HG03558 (cell line): ENCODE data around the gene HRH2.
"Not testable (repeated sequence)": the region's sequence is repeated elsewhere in the genome, so short reads cannot be mapped to it uniquely, and the experiment has no call there.

Experiments used
- ATAC-seq: cut with Tn5 transposase; IDR thresholded peaks from one replicate; pipeline ENCODE4 v1.9.1; 2021; ENCODE audit warnings: moderate number of reproducible peaks; ENCODE audit not compliant: unreplicated experiment; ENCODE audit errors: extremely low read depth

The HRH2 gene

DNA sequence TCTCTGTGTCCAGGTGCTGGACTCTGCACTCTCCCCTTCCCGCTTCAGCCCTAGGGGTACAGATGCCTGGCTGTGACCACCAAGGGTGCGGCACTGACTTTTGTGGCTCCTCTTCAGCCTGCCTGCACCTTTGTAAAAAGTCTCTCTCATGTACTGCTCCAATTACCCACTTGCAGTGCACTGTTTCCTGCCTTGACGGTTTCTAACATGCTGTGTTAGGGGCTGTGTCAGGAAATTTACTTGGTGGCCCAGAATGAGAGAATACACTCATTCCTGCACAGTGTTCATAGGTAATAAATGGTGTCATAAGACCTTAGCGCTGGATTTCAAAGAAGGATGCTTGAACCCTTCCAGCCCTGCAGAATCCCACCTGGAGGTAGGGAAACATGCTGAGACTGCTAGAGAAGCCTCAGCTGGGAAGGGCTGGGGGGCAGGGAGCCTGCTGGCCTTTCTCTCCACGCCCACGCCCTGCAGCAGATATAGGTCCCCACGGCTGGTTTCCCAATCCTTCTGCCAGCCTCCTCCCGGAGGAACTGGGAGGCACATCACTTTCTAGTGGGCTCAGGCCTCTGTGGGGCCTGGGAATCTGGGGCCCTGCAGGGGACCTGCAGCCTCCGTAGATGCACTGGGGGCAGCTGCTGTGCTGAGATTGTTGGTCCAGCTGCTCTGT, 17.6 kb upstream of the HRH2 start:
- no peak for ATAC-seq

DNA sequence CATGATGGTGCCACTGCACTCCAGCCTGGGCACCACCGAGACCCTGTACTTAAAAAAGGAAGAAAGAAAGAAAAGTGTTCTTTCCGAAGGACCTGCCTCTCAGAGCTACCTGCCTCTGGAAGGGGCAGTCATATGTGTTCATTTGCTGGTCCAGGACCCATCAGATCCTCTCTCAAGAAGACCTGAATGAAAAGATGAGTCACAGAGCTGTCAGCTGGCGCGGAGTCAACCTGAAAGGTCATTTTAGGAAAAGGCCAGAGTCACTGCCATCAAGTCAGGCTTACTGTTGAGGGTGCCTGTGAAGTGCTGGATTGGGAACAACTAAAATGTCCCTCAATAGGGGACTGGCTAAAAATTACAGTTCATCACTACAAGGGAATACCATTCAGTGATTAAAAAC, 14.9 kb upstream of the HRH2 start:
- ATAC-seq = no peak

DNA sequence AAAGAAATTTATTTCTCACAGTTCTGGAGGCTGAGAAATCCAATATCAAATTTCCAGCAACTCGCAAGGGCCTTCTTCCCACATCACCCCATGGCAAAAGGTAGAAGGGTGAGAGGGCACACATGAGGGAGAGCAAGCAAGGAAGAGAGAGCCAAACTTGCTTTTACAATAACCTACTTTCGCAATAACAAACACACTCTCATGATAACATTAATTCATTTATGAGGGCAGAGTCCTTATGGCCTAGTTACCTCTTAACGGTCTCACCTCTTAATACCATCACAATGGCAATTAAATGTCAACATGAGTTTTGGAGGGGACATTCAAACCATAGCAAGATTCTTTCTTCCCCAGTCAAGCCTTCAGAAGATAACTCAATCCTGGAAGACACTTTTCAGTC, 11.6 kb upstream of the HRH2 start:
- ATAC-seq = no peak

DNA sequence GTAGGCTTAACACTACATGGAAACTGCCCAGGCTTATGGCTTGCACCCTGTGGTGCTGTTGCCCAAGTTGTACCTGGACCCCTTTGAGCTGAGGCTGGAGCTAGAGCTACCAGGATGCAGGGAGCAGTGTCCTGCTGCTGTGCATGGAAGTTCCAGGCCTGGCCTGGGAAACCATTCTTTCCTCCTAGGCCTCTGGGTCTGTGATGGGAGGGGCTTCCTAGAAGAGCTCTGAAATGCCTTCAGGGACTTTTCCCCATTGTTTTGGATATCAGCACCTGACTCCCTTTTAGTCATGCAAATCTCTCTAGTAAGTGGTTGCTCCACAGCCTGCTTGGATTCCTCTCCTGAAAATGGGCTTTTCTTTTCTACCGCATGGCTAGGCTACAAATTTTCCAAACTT, 7.9 kb upstream of the HRH2 start:
- ATAC-seq = no peak

DNA sequence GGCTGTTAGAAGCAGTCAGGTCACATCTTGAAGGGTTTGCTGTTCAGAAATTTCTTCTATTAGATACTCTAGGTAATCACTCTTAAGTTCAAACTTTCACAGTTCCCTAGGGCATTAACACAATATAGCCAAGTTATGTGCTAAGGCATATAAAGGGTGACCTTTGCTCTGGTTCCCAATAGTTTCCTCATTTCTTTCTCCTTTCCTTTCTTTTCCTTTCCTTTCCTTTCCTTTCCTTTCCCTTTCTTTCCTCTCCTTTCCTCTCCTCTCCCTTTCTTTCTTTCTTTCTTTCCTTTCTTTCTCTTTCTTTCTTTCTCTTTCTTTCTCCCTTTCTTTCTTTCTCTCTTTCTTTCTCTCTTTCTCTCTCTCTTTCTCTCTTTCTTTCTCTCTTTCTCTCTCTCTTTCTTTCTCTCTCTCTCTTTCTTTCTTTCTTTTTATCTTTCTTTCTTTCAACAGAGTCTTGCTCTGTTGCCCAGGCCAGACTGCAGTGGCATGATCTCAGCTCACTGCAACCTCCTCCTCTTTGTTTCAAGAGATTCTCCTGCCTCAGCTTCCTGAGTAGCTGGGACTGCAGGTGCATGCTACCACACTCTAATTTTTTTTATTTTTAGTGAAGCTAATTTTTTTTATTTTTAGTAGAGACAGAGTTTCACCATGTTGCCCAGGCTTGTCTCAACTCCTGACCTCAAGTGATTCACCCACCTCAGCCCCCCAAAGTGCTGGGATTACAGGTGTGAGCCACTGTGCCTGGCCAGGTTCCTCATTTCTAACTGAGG, 7.3 kb upstream of the HRH2 start:
- ATAC-seq = not testable (repeated sequence)

DNA sequence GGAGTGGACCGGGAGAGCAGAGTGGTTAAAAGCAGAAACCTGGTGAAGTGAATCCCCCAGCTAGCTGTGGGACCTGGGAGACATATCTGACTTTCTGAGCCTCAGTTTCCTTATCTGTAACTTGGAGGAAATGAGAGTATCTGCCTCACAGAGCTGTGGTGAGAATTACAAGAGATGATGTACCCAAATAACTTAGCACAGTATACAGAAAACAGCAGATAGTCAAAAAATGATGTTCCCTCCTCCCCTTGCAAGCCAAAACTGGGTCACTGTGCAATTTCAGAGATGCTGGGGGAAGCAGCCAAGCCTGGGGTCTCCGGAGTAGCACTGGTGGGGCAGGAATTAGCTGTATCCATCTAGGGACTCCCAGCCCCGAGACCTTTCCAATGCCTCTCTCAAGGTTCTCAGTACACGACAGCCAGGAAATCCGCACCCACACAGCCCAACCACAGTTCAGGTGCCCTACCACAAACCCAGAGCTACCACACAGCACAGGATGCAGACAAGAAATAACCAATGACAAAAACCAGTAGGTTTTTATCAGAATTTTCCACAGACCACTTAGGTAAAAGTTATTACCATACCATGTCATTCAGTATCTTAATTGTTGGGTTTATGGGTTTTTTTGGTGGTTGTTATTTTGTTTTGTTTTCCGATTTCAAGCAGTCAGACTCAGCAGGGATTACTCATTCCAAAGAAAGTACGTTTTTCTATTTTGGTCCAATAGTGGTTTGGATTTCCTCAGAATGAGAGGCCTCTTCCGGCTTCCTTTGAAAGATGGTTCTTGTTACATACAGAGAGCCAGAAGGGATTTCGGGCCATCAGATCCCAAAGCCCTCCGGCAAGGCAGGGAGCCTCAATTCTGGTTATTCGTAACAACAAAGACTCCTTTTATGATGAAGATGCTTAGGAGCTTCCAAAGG, 4.9 kb upstream of the HRH2 start:
- no peak for ATAC-seq

DNA sequence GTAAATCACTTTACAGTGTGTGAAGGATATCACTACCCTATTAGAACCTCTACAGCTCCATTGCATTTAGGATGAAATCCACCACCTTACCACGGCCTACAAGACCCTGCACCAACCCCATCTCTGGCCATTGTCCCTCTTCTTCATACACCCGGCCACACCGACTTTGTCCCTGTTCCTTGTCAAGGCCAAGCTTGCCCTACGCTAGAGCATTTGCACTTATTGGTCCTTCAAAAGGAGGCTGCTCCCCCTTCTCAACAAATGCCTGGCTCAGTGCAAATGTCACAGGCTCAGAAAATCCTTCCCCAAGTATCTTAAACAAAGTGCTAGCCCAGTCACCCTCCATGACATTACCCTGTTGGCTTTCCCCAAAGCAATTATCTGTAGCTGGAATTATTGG, 4.1 kb upstream of the HRH2 start:
- ATAC-seq = no peak

DNA sequence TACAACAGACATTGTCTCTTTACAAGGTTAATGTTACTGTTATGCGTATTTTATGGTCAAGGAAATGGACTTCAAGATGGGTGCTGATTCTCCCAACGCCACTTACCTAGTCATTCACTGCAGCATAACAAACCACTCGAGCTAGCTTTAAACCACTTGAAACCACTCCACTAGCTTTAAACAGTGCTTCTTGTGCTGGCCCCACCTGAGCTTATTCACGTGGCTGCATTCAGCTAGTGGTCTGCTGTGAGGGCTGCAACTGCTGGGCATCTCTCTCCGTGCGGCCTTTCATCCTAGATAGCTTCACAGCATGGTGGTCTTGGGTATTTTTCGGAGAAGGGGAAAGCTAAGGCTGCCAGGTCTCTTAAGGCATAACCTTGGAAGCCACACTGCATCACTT, 3.5 kb upstream of the HRH2 start:
- no peak for ATAC-seq

DNA sequence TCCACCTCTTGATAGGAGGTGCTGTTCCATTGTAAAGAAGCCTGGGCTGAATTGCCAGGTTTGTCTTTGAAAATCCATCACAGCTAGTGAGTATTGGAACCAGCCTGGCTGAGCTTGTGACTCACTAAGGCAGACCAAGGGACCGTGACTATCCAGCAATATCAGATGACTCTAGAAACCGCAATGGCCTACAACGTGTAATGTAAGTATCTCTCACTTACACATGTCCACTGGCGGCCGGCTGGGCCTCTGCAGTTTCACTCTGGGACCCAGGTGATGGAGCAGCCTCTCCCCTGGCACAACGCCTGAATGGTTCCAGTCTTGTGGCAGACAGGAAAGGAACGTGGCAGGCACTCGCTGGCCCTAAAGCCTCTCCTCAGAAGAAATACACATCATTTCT, 3.1 kb upstream of the HRH2 start:
- ATAC-seq = no peak

DNA sequence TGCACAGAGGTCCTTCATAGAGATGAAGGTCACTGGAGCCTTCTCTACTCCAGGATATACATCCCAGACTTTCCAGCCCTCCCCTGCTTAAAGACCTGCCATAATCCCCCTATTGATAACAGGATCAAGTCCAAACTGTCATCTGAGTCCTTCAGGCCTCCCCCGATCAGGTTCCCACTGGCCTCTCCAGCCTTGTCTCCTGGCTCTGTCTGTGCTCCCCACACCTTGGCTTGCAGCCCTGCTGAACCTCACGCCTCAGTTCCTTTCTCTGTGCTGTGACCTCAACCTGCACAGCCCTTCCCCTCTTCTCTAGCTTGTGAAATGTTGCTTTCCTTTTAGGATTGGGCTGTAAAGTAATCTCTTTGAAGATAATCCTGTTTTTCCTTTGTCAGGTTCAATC, 2.5 kb upstream of the HRH2 start:
- no peak for ATAC-seq

DNA sequence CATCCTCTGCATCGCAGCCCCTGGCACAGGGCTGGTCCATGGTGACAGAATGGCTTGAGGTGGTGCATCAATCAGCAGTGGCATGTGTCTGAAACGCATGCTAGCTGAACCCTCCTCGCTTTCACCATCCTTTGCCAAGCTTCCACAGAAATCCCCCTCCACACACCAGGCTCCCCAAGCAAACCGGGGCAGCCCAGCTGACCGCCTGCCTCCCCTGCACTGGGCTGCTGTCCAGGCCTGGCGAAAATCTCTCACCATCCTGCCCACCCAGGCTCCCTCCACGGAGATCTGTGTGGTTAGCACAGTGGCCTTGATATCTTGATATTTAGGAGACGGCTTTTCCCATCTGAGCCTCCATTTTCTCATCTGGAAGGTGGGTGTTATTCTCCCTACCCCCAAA, 905 bp upstream of the HRH2 start:
- no peak for ATAC-seq

DNA sequence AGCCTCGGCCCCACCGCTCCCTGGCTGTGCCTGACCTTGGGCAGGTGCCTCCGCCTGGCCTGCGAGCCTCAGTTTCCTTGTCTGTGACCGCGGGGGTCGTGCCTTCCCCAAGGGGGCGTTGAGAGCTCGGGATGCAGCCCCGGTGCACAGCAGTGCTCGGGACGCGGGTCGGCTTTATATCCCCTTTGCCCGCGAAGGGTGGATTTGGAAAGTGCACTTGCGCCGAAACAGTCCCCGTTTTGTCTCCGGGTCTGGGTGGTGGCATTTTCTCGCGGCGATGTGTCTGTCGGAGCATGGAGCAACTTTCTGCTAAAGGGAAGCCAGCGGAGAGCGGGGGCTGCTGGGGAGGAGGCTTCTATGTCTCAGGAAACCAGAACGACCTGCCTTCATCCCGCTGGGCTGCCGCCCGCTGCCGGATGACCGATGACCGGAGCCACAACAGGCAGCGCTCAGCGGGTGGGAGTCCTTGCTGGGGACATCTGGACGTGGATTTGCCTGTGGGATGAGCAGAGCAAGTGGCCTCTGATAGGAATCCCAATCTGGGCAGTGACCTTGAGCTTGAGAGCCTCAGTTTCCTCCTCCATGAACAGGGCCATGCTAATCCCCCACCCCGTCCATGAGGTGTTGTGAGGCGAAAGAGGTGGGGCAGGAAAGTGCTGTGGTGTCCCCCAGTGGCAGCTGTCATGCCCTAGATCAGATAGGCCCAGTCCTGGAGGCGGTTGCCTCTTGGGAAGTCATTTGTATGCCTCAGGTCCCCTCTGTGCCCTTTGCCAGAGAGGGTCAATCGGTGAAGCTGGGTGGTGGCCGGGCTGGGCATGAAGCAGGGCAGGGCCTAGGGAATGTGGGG, 651 bp downstream of the HRH2 start:
- ATAC-seq = no peak

DNA sequence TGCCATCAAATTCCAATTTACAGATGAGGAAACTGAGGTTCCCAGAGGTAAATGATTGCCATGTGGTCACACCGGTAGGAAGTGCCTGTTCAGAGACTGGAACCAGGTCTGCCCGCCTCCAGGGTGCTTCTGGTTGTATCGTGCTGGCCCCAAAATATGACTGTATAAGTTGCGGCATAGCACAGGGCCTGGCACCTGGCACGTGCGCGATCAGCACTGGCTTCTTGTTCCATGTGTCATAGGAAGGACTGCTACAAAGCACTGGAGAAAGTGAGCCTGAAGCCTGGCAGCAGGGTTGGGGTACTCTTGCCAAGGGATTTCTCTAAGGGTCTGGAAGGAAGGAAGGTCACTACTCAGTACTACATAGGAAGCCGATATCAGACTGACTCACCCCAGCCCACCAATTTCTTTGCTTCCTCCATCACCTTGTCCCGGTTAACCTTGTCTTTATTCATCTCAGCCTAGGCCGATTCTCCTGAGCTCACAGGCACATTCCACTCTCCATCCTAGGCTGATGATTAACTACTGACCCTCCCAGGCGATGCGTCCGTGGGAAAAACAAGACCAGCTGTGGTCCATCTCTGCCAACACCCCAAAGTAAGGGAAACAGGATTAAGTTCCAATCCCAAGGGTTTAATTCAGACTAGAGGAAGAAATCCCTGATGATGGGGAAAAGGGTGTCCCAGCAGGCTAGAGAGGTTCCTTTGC, 1.8 kb downstream of the HRH2 start:
- ATAC-seq = no peak

DNA sequence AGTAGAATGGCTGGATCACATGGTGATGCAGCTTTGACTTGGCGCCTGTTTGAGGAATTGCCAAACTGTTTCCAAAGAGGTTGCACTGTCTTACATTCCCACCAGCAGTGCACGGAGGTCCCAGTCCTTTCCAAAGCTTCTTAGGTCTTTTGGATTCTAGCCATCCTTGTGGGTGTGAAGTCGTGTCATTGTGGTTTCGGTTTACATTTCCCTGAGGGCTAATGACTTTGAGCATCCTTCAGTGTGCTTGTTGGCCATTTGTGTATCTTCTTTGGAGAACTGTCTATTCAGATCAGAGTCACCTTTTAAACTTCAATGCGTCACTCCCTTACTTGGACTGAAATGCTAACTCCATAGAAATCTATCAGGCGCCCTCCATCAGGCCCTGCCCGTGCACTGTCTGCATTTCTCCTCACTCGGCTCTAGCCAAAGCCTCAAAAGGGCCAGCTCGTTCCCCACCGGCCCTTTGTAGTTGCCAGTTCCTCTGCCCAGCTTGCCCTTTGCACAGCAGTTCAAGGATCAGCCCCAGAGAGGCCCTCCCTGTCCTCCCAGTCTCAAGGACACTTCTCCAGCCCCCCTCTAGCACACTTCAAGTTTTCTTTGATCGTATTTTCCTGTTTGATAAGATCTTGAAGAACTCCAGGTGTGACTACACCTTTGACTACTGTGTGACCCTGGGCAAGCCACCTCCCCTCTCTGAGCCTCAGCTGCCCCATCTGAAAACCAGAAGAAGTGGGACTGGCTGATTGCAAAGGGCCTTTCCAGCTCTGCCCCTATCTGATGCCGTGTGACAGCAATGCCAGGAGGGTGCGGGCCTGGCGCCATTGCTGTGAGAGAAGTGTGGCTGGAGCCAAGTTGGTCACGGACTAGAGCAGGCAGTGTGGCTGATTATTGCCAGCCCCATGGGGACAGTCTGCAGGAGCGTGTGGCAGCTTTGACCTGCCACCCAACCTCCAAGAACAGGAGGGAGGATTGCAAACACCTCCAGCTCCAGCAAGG, 5.6 kb downstream of the HRH2 start:
- no peak for ATAC-seq

DNA sequence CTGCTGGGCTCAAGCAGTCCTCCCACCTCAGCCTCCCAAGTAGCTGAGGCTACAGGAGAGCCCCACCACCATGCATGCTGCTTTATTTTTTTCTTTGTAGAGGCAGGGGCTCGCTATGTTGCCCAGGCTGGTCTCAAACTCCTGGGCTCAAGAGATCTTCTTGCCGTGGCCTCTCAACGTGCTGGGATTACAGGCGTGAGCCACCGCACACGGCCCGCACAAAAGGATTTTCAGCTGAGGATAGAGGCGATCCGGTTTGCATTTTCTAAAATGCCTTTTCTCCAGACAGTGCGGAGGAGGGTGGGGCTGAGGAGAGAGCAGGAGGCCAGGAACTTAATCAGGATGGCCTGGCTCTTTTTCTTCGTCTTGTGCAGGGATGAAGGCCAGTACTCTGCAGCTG, 6.9 kb downstream of the HRH2 start:
- no peak for ATAC-seq

DNA sequence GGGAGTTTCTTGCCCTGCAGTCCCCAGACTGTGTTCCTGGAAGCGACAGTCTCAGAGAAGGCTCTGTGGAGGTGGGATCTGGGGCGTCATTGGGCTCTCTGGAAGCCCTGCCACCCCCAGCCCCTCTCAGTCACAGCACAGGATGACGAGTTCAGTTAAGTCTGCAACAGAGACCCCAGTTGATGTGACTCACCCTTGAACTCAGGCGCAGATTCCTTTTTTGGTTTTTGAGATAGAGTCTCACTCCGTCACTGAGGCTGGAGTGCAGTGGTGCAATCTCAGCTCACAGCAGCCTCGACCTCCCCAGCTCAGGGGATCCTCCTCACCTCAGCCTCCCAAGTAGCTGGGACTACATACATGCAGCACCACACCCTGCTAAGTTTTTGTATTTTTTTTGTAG, 8.3 kb downstream of the HRH2 start:
- no peak for ATAC-seq

DNA sequence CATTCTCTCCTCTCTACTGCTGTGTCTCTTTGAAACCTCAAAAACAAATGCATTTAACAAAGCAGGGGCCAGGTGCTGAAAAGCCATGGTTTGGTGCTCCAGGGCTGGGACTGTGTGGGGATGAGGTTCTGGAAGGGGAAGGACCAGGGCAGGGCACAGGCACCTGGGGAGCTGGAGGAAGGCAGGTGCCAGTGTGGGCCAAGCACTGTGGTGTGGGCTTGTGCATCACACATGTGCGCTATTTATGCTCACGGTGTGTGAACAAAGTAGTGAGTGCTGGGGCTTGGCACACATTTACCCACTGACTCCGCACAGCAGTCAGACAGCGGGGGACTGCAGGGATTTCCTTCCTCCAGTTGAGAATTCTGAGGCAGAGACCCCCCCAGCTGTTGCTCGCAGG, 10.1 kb downstream of the HRH2 start:
- ATAC-seq = no peak

DNA sequence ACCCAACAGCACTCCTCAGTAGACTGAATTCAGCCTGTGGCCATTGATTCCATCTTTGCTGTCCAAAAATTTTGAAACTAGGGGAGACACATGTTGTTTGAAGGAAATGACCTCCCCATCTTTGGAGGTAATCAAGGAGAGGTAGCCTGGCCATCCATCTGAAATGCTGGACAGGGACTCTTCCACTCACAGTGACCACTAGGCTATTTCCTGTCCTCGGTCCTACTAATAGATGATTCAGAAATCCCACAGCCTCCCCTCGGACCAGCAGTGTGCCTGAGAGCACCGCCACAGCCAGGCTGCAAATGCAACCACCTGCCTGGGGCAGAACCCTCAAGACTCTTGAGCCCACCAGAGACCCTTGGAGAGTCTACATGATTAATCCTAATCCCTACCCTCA, 12.5 kb downstream of the HRH2 start:
- ATAC-seq = no peak
